ENCODE results near the gene SLC25A51.

- TF ChIP-seq CTCF (IDR thresholded peaks at IDR 0.05) = no peak
- no peak for TF ChIP-seq POLR2A (IDR thresholded peaks at IDR 0.05)
These were observed 10.9 kb upstream of the SLC25A51 start for GRCh38 chr9:37914701-37915358.

Measured in testis (tissue), 2 donors.